GM18526 (cell line): ENCODE data around the gene KRT17.

Experiments
- POLR2A ChIP-seq: IDR thresholded peaks from 3 replicates; pipeline ENCODE4 v1.6.1; 2011; ENCODE audit not compliant: insufficient read length; ENCODE audit errors: extremely low read depth

The KRT17 gene

DNA sequence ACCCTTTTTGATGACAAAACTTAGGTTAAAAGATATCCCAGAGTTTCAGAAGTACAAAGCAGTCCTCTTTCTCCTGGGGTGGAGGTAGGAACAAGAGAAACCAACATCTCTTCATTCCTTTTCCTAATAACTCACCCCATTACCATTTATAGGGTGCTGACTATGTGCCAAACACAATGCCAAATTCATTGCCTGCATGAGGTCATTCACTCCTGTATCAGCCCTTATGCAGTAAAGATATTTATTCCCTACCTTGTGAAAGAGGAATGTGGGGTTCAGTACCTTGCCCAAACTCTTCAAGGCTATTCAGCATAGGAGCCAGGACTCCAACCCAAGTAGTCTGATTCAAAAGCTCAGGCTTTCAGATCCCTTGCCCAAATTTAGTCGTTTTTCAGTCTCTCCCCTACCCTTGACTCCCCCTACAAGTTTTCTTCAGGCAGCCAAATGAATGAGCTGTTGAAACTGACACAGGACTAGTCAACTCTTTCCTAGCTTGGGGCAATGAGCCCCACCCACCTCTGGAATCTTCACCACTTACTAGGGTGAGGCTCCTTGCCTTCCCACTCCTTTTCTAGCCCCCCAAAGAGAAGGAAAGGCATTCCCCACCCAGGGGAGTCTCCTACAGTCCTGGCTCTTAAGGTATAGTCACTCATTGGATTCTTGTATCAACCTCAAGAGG is 43.5 kb downstream of the KRT17 start:
- TF ChIP-seq POLR2A = no peak

- TF ChIP-seq POLR2A = no peak
These were observed 44.2 kb downstream of the KRT17 start for GRCh38 chr17:41580244-41580575.

- TF ChIP-seq POLR2A = no peak
These were observed 44.7 kb downstream of the KRT17 start for GRCh38 chr17:41579484-41580243.

DNA sequence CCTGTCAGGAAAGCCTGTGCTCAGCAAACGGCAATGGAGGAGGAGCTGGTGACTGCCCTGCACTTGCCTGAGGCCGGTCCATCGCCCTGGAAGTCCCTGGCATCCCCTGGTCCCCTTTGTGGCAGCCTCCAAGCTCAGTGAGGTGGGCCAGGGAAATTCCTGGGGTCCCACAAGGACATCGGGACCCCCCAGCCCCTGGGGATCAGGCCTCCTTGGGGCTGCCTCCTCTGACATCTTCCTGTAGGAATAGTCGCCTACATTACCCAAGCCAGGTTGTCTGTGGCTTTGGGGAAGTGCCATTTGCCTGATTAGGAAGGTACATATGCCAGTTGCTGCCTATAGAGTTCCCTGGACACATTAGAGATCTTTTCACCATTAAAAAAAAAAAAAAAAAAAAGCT is 45.4 kb downstream of the KRT17 start:
- no peak for TF ChIP-seq POLR2A

DNA sequence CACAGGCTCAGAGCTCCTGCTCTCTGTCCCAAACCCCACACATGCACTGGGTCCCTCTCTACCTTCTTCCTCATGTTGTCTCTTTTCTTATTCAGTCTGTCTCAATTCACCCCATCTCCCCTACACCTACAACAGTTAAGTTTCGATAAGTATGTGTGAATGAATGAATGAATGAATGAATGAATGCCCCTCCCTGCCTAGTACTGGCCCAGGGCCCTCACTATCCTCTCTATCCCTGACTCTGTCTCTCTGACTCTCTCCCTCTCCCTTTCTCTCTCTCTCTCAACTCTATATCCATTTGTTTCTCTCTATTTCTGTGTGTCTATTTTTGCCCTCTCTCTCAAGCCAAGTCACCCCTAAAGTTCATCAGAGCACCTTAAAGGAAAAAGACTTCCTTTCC is 45.8 kb downstream of the KRT17 start:
- no peak for TF ChIP-seq POLR2A

- no peak for TF ChIP-seq POLR2A
These were observed 49.0 kb downstream of the KRT17 start for GRCh38 chr17:41575336-41575735.

- no peak for TF ChIP-seq POLR2A
These were observed 52.6 kb downstream of the KRT17 start, which contains the start of gene KRT9 for GRCh38 chr17:41571561-41572434. Gene KRT9, minus strand, starts transcription at chr17:41572059. Its CDS starts 67 bp downstream, at chr17:41571992.
